ENCODE data around the gene DHDH. TPM values are rescaled to one million over a fixed set of nuclear protein-coding genes. Genes with fewer than 3 reads are reported as not detected.
"Not testable (repeated sequence)": the region's sequence is repeated elsewhere in the genome, so short reads cannot be mapped to it uniquely, and the experiment has no call there.

Gene DHDH
- total RNA-seq (under 1 TPM in 1 of 9 donors, not detected in 8; 0.49 TPM), polyA plus RNA-seq (under 1 TPM in 1 of 2 donors, not detected in 1; 0.15 TPM)
- long read RNA-seq, donor 1, partial matches to known transcripts, result 1 of 1 reads
- long read RNA-seq, donor 1, other reads (novel, unspliced or antisense), result 0 of 1 reads
- long read RNA-seq, donor 2, result 0 reads
- long read RNA-seq, donor 3, result 0 reads

- peak; percentile 60 to 86 (median 81) for ATAC-seq
- WGBS, 4 donors, result 0 to 1% (median 1%) methylated on average over 28 to 43 of the region's 43 CpGs
Observed at GRCh38 chr19:48933382-48933932, at the start of gene DHDH. TSS of gene DHDH (plus strand) at chr19:48933699. CDS start at chr19:48933722, 23 bp downstream.

GRCh38 chr19:48883726-48884125, 49.8 kb upstream of the DHDH start:
- no peak overlapping the region for H3K27ac ChIP-seq
- H3K27me3 ChIP-seq, result no peaks in the 10 kb centered on the region
- no peaks in the 10 kb centered on the region for H3K9me3 ChIP-seq
- peaks cover 0 to 6% (median 0%) of the 10 kb centered on the region in 9 donors for H3K36me3 ChIP-seq
- intact Hi-C loops (cut with DNase I), result no loop called here
- WGBS, 4 donors, result 94 to 97% (median 96%) methylated on average over 7 of the region's 7 CpGs
- no peak overlapping the region for H3K4me3 ChIP-seq
- H3K4me1 ChIP-seq, result peaks cover 0 to 17% (median 10%) of the 10 kb centered on the region in 12 donors
- ATAC-seq, result no peak
- TF ChIP-seq POLR2A (IDR thresholded peaks at IDR 0.05) (no peak), CTCF (IDR thresholded peaks at IDR 0.05) (no peak)
- DNase-seq, result no peak

More at GRCh38 chr19:48933382-48933932, at the start of gene DHDH:
- H3K27ac ChIP-seq, result no peak within 1 kb of the TSS
- no peaks in the 10 kb centered on the region for H3K9me3 ChIP-seq
- H3K4me3 ChIP-seq, result peak within 1 kb of the TSS; percentile 20 to 66 (median 49)
- H3K4me1 ChIP-seq, result peaks cover 0 to 14% (median 6%) of the 10 kb centered on the region in 12 donors
- peak; percentile 52 to 85 (median 67) for DNase-seq
- peak in 1 of 2 donors; percentile 16 for TF ChIP-seq POLR2A (IDR thresholded peaks at IDR 0.05)
- TF ChIP-seq CTCF (IDR thresholded peaks at IDR 0.05), result no peak
- intact Hi-C loops (cut with DNase I), result no loop called here
- H3K36me3 ChIP-seq, result no peaks in the 10 kb centered on the region
- peaks cover 0 to 10% (median 0%) of the 10 kb centered on the region in 9 donors for H3K27me3 ChIP-seq

GRCh38 chr19:48887861-48888612, 45.5 kb upstream of the DHDH start:
- no peak for DNase-seq
- no peak for TF ChIP-seq POLR2A (IDR thresholded peaks at IDR 0.05)
- no peak for TF ChIP-seq CTCF (IDR thresholded peaks at IDR 0.05)
- no peak overlapping the region for H3K4me3 ChIP-seq
- H3K36me3 ChIP-seq, result no peaks in the 10 kb centered on the region
- intact Hi-C loops (cut with DNase I), result no loop called here
- ATAC-seq, result peak in 1 of 4 donors; percentile 31
- WGBS, 4 donors, result 92 to 96% (median 94%) methylated on average over 19 to 21 of the region's 21 CpGs
- H3K9me3 ChIP-seq, result no peaks in the 10 kb centered on the region
- no peaks in the 10 kb centered on the region for H3K4me1 ChIP-seq
- no peak overlapping the region for H3K27ac ChIP-seq
- H3K27me3 ChIP-seq, result no peaks in the 10 kb centered on the region

GRCh38 chr19:48889496-48889895, 44.0 kb upstream of the DHDH start:
- H3K4me1 ChIP-seq; intact Hi-C loops (cut with DNase I); ATAC-seq; H3K36me3 ChIP-seq; DNase-seq; H3K27ac ChIP-seq; H3K27me3 ChIP-seq; H3K4me3 ChIP-seq; H3K9me3 ChIP-seq: not testable (repeated sequence)
- 61 to 82% (median 70%) methylated on average over 2 to 3 of the region's 3 CpGs for WGBS, 4 donors

Measured in heart left ventricle (tissue), 16 donors.